ENCODE data around the gene GRIP1. TPM values are rescaled to one million over a fixed set of nuclear protein-coding genes. Genes with fewer than 3 reads are reported as not detected.

GRIP1 gene
- total and polyA plus RNA-seq, 2 donors (not counting 3 experiments of a cell fraction or from before 2014, with no cell fraction given) = 0.04 to 0.69 TPM

GRCh38 chr12:66456612-66457011 is 222.3 kb downstream of the GRIP1 start:
- H3K4me1 ChIP-seq (ENCODE audit: control insufficient read depth, extremely low read depth, insufficient read depth, low read length) = no peaks in the 10 kb centered on the region
- TF ChIP-seq GATA2 (IDR thresholded peaks at IDR 0.05; ENCODE audit: insufficient read depth, insufficient read length, low read depth, low read length) (no peak), POLR2AphosphoS5 (IDR thresholded peaks at IDR 0.05; ENCODE audit: insufficient read depth, low read depth, low read length) (no peak), FOS (IDR thresholded peaks at IDR 0.05; ENCODE audit: borderline replicate concordance, insufficient read depth, low read length) (no peak), POLR2A (IDR thresholded peaks at IDR 0.05; ENCODE audit: low read depth, low read length) (no peak), MYC (IDR thresholded peaks at IDR 0.05; ENCODE audit: low read depth, low read length) (no peak), CTCF (IDR thresholded peaks at IDR 0.05; ENCODE audit: extremely low read depth in 1 of 2, insufficient read depth in 1 of 2, low read depth in 1 of 2, low read length in 2 of 2) (no peak), JUN (IDR thresholded peaks at IDR 0.05; ENCODE audit: borderline replicate concordance, insufficient read depth, insufficient read length, low read depth) (no peak), EZH2 (IDR thresholded peaks at IDR 0.05; ENCODE audit: borderline replicate concordance, low read depth, low read length, severe bottlenecking) (no peak), MAX (IDR thresholded peaks at IDR 0.05; ENCODE audit: insufficient read depth, insufficient read length) (no peak)
- dilution Hi-C loops (cut with MboI; ENCODE audit: extremely low pct_ligation_motif_present, low sequenced_read_pairs) = no loop called here
- H3K27ac ChIP-seq (ENCODE audit: insufficient read depth, low read depth, low read length) = no peak overlapping the region
- H2AFZ ChIP-seq (ENCODE audit: low read depth, low read length) = no peak overlapping the region
- intact Hi-C loops (cut with micrococcal nuclease) = no loop called here
- H3K9ac ChIP-seq (replicated peaks; ENCODE audit: extremely low read depth, insufficient read depth, low read length) = no peak overlapping the region
- H3K4me2 ChIP-seq (ENCODE audit: insufficient read depth, low read length) = no peak overlapping the region
- ChIA-PET CTCF (no interaction called here), POLR2A (no interaction called here)
- DNase-seq (ENCODE audit: low read depth, low spot score) (no peak), FAIRE-seq (no peak)
- BruUV-seq (replicated peaks) = no TSS peak
- H3K9me1 ChIP-seq (replicated peaks; ENCODE audit: control insufficient read depth, extremely low read depth, insufficient read depth, low read length) = no peaks in the 10 kb centered on the region
- no peak overlapping the region for H3K4me3 ChIP-seq (replicated peaks in 1 of 3; ENCODE audit: insufficient read depth in 1 of 3, low read depth in 1 of 3, low read length in 3 of 3)
- H3K36me3 ChIP-seq (ENCODE audit: control insufficient read depth in 2 of 2, extremely low read depth in 1 of 2, insufficient read depth in 2 of 2, low read length in 2 of 2) = no peaks in the 10 kb centered on the region
- no peaks in the 10 kb centered on the region for H3K9me3 ChIP-seq (replicated peaks; ENCODE audit: control insufficient read depth, insufficient read depth, low read length)
- peaks cover 2 to 3% of the 10 kb centered on the region in 2 experiments for H3K27me3 ChIP-seq (ENCODE audit: control insufficient read depth in 2 of 2, insufficient read depth in 2 of 2, low read length in 2 of 2)
- no peaks in the 10 kb centered on the region for H3K79me2 ChIP-seq (ENCODE audit: control insufficient read depth, insufficient read depth, low read length)
- H4K20me1 ChIP-seq (replicated peaks; ENCODE audit: control insufficient read depth, extremely low read depth, insufficient read depth, low read length) = no peaks in the 10 kb centered on the region

Data from endothelial cell of umbilical vein (primary cell).